Ovary (tissue), 3 donors: ENCODE data around the gene DIS3L2.

Experiments used
- CTCF ChIP-seq, 3 donors: fragments of 450-650 bp in 2 of 3; fragments of 200-600 bp in 1 of 3; IDR thresholded peaks; one replicate each; pipeline versions ENCODE4 v1.5.1 to v1.8.0; 2016 to 2022; ENCODE audit warnings: antibody characterized with exemption in 3 of 3, mild to moderate bottlenecking in 1 of 3
- EP300 ChIP-seq: sonication (generic); formaldehyde crosslinking; IDR thresholded peaks from one replicate; pipeline ENCODE4 v1.6.1; 2017; ENCODE audit warnings: antibody characterized with exemption
- donor health status: DM: no; HTN: no; CAD: no.

GRCh38 chr2:232343821-232344220, 382.3 kb downstream of the DIS3L2 start:
- TF ChIP-seq EP300, result no peak
- TF ChIP-seq CTCF (IDR thresholded peaks at IDR 0.05), result no peak
